BE2C (cell line): ENCODE results near the gene PPP3CA.

Experiments
- DNase-seq: peaks from one replicate; pipeline ENCODE4 v3.0.0-alpha.2; 2020
- H3K27me3 ChIP-seq: fragments of 250-450 bp; sonication (Bioruptor Pico); 2 replicates; pipeline ENCODE4 v1.5.1; 2020; ENCODE audit warnings: mild to moderate bottlenecking
- H3K36me3 ChIP-seq: fragments of 250-450 bp; sonication (Bioruptor Pico); 2 replicates; pipeline ENCODE4 v1.5.1; 2020; ENCODE audit warnings: mild to moderate bottlenecking
- H3K4me1 ChIP-seq: fragments of 250-450 bp; sonication (Bioruptor Pico); 2 replicates; pipeline ENCODE4 v1.5.1; 2020
- H3K4me3 ChIP-seq: 2 replicates; pipeline ENCODE4 v1.5.1; 2011; ENCODE audit warnings: low read depth, low read length
- H3K9me3 ChIP-seq: fragments of 250-450 bp; sonication (Bioruptor Pico); 2 replicates; pipeline ENCODE4 v1.5.1; 2020
- TF ChIP-seq, protein P1 (sequence below): IDR thresholded peaks from 2 replicates; pipeline ENCODE4 v1.5.1; 2012; ENCODE audit warnings: mild to moderate bottlenecking, low read depth, low read length

The PPP3CA gene

DNA sequence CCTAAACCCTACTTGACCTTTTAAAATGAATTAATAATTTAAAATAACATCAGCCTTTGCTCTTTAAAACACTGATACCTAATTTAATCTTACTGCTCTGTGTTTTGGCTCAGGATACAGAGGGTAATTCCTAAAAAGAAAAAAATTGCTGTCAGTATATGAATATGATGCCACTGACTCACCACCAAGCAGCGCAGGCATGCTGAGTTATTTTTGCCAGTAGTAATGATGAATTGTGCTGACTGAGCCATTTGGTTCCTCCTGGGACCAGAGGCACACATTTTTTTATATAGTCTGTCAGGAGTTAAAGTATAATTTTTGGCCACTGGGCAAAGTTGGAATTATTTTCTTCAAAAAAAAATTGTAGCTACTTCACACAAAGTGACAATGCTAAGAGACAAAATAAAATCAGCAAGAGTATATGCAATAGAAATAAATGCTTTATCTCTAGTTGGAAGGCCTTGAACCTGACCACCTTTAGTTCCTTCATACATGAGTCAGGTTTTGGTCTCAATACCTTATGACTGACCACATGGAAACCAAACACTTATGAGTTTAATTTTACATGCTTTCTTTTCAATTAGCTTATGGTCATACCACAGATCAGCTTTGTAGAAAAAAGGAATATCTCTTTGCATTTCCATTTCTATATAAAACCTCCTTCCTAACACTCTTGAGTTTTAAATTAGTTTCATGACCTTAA lies 115.1 kb downstream of the PPP3CA start:
- TF ChIP-seq, protein P1, sequence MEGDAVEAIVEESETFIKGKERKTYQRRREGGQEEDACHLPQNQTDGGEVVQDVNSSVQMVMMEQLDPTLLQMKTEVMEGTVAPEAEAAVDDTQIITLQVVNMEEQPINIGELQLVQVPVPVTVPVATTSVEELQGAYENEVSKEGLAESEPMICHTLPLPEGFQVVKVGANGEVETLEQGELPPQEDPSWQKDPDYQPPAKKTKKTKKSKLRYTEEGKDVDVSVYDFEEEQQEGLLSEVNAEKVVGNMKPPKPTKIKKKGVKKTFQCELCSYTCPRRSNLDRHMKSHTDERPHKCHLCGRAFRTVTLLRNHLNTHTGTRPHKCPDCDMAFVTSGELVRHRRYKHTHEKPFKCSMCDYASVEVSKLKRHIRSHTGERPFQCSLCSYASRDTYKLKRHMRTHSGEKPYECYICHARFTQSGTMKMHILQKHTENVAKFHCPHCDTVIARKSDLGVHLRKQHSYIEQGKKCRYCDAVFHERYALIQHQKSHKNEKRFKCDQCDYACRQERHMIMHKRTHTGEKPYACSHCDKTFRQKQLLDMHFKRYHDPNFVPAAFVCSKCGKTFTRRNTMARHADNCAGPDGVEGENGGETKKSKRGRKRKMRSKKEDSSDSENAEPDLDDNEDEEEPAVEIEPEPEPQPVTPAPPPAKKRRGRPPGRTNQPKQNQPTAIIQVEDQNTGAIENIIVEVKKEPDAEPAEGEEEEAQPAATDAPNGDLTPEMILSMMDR, result no peak
- Histone ChIP-seq H3K36me3 (no peaks in the 10 kb centered on the region), H3K9me3 (no peaks in the 10 kb centered on the region), H3K4me3 (no peak overlapping the region), H3K27me3 (no peaks in the 10 kb centered on the region), H3K4me1 (peaks cover 9% of the 10 kb centered on the region)
- DNase-seq, result no peak

DNA sequence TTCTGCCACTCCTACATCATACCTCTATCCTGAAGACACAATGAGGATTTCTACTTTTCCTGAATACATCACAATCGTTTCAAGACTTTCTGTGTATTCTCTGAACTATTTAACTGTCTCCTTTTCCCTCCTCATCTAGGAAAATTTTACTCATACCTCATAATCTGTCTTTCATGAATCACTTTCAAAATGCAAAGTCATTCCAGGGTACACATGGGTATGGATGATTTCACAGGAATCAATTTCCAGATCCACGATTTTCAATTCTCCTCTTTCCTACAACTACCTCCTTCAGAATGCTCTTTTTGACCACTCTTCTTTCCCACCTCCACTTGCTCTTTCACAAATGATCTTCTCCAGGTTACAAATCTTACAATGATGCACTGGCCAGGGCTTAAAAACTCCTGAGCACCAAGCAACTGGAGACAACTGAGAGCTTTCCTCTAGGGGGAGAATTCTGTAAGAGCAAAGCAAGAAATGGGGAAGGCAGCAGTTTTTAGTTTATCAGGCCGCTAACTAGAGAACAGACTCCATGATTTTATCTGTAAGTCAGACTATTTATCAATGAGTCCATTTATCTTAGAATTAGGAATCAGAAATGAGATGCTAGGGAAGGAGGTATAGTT lies 116.4 kb downstream of the PPP3CA start:
- H3K4me3 ChIP-seq, result no peak overlapping the region
- H3K4me1 ChIP-seq, result peaks cover 9% of the 10 kb centered on the region
- no peaks in the 10 kb centered on the region for H3K9me3 ChIP-seq
- no peaks in the 10 kb centered on the region for H3K27me3 ChIP-seq
- H3K36me3 ChIP-seq, result no peaks in the 10 kb centered on the region
- TF ChIP-seq, protein P1, result 0 out of 2 replicates have a peak, but pooled peaks have one; percentile 25
- no peak for DNase-seq

DNA sequence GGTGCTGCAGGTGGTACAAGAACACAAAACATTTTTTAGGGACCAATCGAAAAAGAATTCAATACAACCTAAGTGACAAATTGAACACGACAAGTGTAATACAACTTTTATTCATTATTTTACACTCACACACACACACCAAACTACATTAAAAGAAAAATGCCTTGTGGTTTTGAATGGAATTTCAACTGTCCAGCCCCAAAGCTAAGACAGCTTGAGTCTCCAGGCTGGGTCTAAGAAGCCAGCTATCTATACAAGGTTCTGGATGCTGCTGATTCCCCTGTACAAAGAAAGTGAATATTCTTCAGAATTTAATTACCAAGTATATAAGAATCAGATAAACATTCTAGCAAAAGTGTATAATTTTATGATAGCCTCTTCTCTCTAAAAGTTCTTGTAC lies 118.2 kb downstream of the PPP3CA start:
- H3K9me3 ChIP-seq, result no peaks in the 10 kb centered on the region
- no peak overlapping the region for H3K4me3 ChIP-seq
- no peak for DNase-seq
- no peaks in the 10 kb centered on the region for H3K36me3 ChIP-seq
- TF ChIP-seq, protein P1, result no peak
- H3K4me1 ChIP-seq, result peaks cover 9% of the 10 kb centered on the region
- no peaks in the 10 kb centered on the region for H3K27me3 ChIP-seq

DNA sequence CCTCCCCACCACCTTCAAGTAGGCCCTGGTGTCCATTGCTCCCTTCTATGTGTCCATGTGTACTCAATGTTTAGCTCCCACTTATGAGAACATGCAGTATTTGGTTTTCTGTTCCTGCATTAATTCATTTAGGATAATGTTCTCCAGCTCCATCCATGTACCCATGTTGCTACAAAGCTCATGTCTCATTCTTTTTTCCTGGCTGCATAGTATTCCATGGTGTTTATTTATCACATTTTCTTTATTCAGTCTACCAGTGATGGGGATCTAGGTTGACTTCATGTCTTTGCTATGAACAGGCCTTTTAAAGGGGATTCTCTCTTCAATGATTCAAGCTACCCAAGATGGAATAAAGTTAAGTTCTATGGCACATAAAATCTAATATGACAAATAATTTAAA lies 119.6 kb downstream of the PPP3CA start:
- Histone ChIP-seq H3K9me3 (no peaks in the 10 kb centered on the region), H3K4me3 (no peak overlapping the region), H3K36me3 (no peaks in the 10 kb centered on the region), H3K27me3 (no peaks in the 10 kb centered on the region), H3K4me1 (peaks cover 16% of the 10 kb centered on the region)
- TF ChIP-seq, protein P1, result no peak
- DNase-seq, result no peak

DNA sequence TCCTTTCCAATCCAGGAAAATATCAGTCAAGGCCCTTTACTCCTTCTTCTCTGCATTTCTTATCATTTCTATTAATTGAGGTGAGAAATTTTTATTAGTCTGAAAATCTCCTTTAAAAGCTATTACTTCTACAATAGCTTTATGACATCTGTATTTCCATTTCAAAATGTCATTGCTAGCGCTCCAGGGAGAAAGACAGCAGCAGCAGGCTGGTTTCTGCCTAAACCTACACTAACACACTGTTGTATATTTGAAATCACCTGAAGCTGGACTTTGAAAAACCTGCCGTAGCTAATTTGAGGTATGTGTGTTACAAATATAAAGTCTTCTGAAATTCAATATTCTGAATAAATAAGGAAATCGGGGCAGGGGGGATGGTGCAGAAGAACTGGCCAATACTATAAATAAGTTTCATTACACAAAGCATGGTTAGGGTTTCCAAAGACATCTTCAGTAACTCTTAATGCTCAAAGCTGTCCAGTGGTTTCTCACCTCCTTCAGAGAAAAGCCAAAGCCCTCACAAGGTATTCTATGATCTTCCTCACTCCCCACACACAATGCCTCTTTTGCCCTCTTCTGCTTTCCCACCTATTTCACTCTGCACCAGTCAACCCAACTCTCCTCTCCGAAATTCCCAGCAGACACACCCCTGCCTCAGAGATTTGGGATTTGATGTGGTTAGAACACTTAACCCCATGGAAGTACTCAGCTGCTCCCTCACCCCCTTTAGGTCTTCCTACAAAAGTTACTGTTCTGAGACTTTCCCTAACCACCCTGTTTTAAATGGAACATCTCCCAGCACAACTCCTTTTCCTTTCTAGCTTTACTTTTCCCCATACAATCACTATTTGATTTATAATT lies 122.7 kb downstream of the PPP3CA start:
- H3K27me3 ChIP-seq, result no peaks in the 10 kb centered on the region
- H3K36me3 ChIP-seq, result no peaks in the 10 kb centered on the region
- DNase-seq, result no peak
- TF ChIP-seq, protein P1, result no peak
- no peak overlapping the region for H3K4me3 ChIP-seq
- no peaks in the 10 kb centered on the region for H3K9me3 ChIP-seq
- H3K4me1 ChIP-seq, result peaks cover 18% of the 10 kb centered on the region
